ENCODE results near the gene INPP4B. TPM values are rescaled to one million over a fixed set of nuclear protein-coding genes. Genes with fewer than 3 reads are reported as not detected.
"Not testable (repeated sequence)": the region's sequence is repeated elsewhere in the genome, so short reads cannot be mapped to it uniquely, and the experiment has no call there.

The INPP4B gene
- polyA plus RNA-seq, 4 donors: 6.2 to 9.6 (median 8.4) TPM

GRCh38 chr4:142551517-142552305 lies 294.4 kb downstream of the INPP4B start:
- no peak for DNase-seq (ENCODE audit: low read depth in 4 of 4, low spot score in 2 of 4)

- DNase-seq (ENCODE audit: low read depth in 4 of 4, low spot score in 2 of 4): no peak
Measured at GRCh38 chr4:142550965-142551364, 295.1 kb downstream of the INPP4B start.

GRCh38 chr4:142549726-142550463 lies 296.2 kb downstream of the INPP4B start:
- no peak for DNase-seq (ENCODE audit: low read depth in 4 of 4, low spot score in 2 of 4)

- no peak for DNase-seq (ENCODE audit: low read depth in 4 of 4, low spot score in 2 of 4)
Measured at GRCh38 chr4:142549248-142549647, 296.9 kb downstream of the INPP4B start.

- DNase-seq (ENCODE audit: low read depth in 4 of 4, low spot score in 2 of 4): no peak
Measured at GRCh38 chr4:142548491-142548890, 297.6 kb downstream of the INPP4B start.

GRCh38 chr4:142547974-142548373 lies 298.1 kb downstream of the INPP4B start:
- DNase-seq (ENCODE audit: low read depth in 4 of 4, low spot score in 2 of 4): no peak

- DNase-seq (ENCODE audit: low read depth in 4 of 4, low spot score in 2 of 4): no peak
Measured at GRCh38 chr4:142544594-142544993, 301.5 kb downstream of the INPP4B start.

GRCh38 chr4:142544039-142544438 lies 302.1 kb downstream of the INPP4B start:
- no peak for DNase-seq (ENCODE audit: low read depth in 4 of 4, low spot score in 2 of 4)

- DNase-seq (ENCODE audit: low read depth in 4 of 4, low spot score in 2 of 4): no peak
Measured at GRCh38 chr4:142540483-142540804, 305.7 kb downstream of the INPP4B start.

- no peak for DNase-seq (ENCODE audit: low read depth in 4 of 4, low spot score in 2 of 4)
Measured at GRCh38 chr4:142539796-142540482, 306.2 kb downstream of the INPP4B start.

GRCh38 chr4:142535009-142535408 lies 311.1 kb downstream of the INPP4B start:
- DNase-seq (ENCODE audit: low read depth in 4 of 4, low spot score in 2 of 4): no peak

- no peak for DNase-seq (ENCODE audit: low read depth in 4 of 4, low spot score in 2 of 4)
Measured at GRCh38 chr4:142532054-142532453, 314.0 kb downstream of the INPP4B start.

- no peak for DNase-seq (ENCODE audit: low read depth in 4 of 4, low spot score in 2 of 4)
Measured at GRCh38 chr4:142530728-142531127, 315.4 kb downstream of the INPP4B start.

- no peak for DNase-seq (ENCODE audit: low read depth in 4 of 4, low spot score in 2 of 4)
Measured at GRCh38 chr4:142528433-142528832, 317.7 kb downstream of the INPP4B start.

GRCh38 chr4:142523111-142523510 lies 323.0 kb downstream of the INPP4B start:
- DNase-seq (ENCODE audit: low read depth in 4 of 4, low spot score in 2 of 4): no peak

GRCh38 chr4:142519342-142519741 lies 326.8 kb downstream of the INPP4B start:
- no peak for DNase-seq (ENCODE audit: low read depth in 4 of 4, low spot score in 2 of 4)

- no peak for DNase-seq (ENCODE audit: low read depth in 4 of 4, low spot score in 2 of 4)
Measured at GRCh38 chr4:142516686-142517526, 329.2 kb downstream of the INPP4B start.

GRCh38 chr4:142512161-142512560 lies 333.9 kb downstream of the INPP4B start:
- no peak for DNase-seq (ENCODE audit: low read depth in 4 of 4, low spot score in 2 of 4)

- DNase-seq (ENCODE audit: low read depth in 4 of 4, low spot score in 2 of 4): no peak
Measured at GRCh38 chr4:142509881-142510280, 336.2 kb downstream of the INPP4B start.

- not testable (repeated sequence) for DNase-seq (ENCODE audit: low read depth in 4 of 4, low spot score in 2 of 4)
Measured at GRCh38 chr4:142509381-142509780, 336.7 kb downstream of the INPP4B start.

GRCh38 chr4:142500966-142501365 lies 345.1 kb downstream of the INPP4B start:
- DNase-seq (ENCODE audit: low read depth in 4 of 4, low spot score in 2 of 4): no peak
